HG03175 (cell line): ENCODE data around the gene GATM.
A peak's percentile ranks its signal among the peaks of the same experiment; 100 is the strongest.
"Not testable (repeated sequence)": the region's sequence is repeated elsewhere in the genome, so short reads cannot be mapped to it uniquely, and the experiment has no call there.

Source experiments
- ATAC-seq: cut with Tn5 transposase; IDR thresholded peaks from one replicate; pipeline ENCODE4 v1.9.1; 2021; ENCODE audit warnings: mild to moderate bottlenecking, moderate library complexity; ENCODE audit not compliant: unreplicated experiment

GATM gene

DNA sequence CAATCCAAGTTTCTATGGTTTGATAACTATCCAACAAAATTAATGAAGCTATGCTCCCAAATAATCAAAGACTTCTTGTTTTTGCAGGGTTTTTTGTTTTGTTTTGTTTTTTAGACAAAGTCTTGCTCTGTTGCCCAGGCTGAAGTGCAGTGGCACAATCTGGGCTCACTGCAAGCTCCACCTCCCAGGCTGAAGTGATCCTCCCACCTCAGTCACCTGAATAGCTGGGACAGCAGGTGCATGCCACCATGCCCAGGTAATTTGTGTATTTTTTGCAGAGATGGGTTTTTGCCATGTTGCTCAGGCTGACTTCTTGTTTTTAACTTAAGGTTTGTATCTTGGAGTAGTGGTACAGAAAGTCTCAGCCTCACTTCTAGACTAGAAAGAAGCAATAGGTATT lies 11.0 kb upstream of the GATM start:
- ATAC-seq: no peak

DNA sequence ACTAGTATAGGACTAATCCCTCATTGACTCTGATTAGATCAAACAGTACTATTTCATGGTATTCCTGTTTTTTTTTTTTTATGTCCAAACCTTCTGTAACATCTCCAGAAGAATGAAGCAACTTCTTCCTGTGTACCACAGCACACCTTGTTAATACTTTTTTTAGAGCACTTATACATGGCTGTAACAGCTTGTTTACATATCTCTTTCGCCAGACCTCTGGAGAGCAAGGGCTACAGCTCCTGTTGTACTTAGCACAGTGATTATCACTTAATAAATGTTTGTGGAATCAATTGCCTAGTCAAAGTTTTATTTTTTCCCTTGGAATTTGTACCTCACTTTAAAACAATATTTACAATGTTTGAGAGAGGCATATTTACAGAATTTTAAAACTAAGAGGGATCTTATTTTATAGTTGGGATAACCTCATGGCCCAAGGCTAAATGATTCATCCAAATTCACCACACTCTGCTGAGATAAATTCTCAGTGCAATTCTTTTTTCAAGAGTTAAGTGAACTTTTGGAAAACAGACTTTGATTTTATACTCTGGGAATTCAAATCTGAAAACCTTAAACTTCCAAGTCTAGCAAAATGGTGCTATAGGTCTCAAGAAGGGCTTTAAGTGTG lies 9.2 kb upstream of the GATM start:
- ATAC-seq: no peak

DNA sequence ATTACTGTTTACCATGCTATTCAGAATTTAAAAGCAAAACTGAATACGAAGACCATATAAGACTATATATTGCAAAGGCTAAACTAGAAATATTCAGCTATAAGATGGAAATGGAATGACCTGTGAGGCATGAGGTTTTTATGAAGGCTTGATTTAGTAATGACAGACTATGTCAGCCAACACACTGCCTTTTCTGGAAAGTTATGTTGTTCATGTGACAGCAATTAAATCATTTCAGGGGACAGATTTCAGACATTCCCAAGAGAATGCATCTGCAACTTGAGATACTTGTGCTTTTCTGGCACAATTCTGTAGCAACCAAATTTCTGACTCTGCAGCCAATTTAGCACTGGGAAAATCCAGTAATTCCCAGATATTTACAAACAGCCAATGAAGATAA lies 8.6 kb upstream of the GATM start:
- no peak for ATAC-seq

DNA sequence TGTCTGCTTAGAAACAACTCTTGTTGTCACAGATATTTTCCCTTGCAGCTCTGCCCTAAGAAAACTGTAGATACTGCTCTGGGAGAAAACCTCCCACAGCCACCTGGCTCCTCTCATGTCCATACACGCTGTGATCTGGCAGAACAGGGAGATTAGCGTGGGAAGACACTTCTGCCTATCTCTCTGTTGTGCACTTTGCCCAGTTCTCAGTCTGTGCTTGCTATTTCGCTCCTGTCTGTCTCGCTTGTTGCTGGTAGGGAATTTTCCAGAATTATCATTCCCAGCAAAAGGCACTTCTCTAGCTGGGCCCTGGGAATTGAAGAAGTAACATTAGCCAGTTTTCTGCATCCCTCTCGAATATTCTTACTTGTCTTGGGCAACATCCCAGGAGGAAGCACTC lies 8.1 kb upstream of the GATM start:
- ATAC-seq: no peak

DNA sequence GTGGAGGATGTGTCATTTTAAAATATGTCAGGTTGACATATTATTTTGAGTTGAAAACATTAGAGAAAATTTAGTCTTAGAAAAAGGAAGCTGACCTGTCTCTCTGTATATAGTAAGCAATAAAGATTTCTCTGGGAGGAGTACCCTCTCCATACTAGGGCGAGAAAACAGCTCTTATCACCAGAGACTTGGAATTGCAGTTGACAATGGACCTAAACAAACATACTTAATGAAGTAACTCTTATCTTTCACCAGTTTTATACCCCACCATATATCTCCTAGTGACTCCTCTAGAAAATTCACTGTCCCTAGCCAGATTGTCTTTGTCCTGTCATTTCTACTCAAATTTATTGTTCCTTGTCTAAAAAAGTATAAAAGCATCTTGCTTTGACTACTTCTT lies 7.2 kb upstream of the GATM start:
- ATAC-seq: no peak

DNA sequence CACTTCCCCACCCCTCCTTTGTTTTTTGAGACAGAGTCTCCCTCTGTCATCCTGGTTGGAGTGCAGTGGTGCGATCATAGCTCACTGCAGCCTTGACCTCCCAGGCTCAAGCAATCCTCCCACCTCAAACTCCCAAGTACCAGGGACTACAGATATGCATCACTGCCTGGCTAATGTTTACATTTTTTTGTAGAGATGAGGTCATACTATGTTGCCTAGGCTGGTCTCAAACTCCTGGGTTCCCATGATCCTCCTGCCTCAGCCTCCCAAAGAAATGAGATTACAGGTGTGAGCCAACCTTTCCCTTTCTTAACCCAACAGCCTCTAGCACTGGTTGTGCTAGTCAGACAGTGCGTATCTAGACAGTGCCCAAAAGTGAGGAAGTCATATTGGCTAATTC lies 6.4 kb upstream of the GATM start:
- no peak for ATAC-seq

DNA sequence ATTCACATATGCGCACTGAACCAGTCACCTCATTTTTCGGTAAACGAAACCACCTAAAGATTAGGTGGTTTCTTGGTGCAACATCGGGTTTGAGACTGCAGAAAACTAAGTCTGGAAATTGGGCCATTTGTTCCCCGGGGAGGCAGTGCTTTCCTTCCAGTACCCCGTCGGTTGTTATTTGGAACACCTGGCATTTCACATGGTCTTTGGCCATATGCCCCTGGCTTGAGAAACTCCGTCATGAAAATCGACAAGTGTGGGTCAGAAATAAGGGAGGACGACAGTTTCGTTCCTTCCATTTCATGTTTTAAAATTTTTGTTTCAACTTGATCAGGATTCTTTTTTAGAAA lies 544 bp upstream of the GATM start:
- ATAC-seq: no peak

DNA sequence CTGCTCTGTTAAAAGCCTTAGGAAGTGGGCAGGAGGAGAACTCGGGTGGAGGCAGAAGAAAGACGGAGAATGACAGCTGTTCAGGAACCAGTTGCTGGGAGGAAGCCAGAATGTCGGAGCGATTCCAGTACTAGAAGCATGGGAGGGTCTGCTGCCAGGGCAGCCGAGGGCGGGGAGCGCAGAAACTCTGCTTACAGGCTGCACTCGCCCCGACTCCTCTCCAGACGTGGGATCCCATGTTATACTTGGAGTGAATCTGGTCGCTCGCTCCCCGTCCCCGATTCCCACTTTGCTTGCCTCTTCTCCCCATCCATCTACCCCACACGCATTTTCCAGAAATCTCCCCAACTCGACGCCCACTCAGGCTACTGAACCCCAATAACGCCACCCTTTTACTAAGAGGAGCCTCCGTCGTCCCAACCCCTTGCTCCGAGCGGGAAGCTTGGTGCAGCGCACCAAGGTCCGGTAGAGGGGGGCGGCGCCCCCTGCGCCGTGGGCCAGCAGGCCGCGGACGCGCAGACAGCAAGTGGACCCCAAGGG lies 665 bp downstream of the GATM start:
- peak; percentile 34 for ATAC-seq

DNA sequence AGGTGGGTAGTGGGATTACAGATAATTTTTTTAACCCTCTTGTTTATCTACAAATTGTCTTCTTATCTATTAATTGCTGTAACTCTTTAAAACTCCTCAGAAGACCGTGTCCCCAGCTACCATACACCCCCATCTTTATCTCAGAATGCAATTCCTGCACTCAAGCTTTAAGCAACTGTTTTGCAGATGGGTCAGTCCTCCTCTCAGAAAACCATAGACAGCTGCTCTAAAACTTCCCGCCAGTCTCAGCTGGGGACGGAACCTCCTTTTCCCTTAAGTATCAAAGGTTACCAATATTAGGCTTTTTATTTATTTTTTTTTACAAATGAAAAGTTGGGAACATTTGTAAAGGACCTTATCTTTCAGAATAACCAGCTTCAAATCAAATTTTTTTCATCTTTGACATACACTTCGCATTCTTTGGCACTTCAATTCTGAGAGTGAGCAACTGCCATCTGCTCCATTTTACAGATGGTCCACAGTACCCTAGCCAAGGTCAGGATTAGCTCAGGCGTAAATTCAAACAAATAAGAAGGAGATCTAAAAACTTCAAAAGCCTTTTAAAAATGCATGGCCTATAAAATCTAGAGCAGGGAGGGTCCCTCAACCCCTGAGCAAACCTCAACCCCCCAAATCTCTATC lies 1.3 kb downstream of the GATM start:
- ATAC-seq: no peak

DNA sequence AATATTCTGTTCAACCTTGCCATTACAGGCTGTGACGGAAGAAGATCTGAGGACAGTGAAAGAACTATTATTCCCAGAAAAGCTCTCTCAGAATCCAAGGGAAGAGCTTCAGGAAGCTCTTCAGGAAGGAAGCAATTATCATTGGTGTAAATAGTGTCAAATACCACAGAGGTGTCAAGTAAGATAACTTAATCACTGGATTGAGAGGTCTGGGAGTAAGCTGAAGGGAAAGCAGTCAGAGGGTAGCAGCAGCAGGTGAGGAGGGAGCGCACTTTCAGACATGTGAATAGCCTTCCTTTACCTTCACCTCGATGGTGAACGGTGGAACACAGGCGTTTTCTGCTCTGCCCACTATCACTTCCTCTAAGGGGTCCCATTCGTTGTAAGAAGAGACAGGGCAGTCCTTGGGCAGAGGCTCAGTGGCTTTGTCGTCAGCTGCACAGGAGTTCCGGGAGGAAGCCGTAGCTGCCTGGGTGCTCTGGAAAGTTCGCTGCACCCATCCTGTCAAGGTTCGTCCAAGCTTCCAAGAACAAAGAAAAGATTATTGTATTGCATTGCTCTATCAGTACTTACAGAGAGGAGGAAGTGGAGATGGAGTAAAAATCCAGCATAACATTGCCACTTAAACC lies 1.9 kb downstream of the GATM start:
- no peak for ATAC-seq

DNA sequence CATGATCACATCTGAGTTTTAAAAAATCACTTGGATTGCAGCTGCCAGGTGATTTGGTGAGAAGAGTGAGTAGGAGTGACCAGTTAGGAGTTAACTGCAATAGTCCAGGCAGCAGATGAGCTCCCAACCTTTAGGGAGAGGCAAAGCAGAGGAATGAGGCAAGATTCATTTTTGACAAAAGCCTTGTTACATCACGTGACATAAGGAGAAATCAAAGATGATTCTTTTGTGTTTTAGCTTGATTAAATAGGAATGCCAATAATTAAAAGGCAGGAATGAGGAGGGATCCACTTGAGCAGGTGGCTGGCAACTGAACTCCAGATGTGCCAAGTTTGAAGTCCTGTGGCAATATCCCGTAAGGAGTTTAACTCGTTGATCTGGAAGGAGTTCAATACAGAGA lies 2.5 kb downstream of the GATM start:
- no peak for ATAC-seq

DNA sequence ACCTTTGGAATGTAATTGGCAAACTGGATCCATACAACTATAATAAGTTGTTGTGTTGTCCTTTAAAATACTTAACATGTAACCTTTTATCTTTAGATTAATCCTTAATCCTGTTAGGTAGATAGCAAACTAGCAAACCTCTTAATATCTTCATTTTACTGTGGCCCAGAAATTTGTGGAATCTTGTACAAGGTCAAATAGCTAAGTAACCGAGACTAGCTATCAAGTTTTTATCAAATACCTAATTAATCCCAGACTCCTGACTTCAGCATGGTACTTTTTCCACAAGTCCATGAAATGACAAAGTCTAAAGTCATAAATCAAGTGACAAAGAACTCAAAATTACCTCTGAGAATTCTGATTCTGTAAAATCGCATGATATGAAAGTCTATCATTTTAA lies 4.4 kb downstream of the GATM start:
- ATAC-seq: no peak

DNA sequence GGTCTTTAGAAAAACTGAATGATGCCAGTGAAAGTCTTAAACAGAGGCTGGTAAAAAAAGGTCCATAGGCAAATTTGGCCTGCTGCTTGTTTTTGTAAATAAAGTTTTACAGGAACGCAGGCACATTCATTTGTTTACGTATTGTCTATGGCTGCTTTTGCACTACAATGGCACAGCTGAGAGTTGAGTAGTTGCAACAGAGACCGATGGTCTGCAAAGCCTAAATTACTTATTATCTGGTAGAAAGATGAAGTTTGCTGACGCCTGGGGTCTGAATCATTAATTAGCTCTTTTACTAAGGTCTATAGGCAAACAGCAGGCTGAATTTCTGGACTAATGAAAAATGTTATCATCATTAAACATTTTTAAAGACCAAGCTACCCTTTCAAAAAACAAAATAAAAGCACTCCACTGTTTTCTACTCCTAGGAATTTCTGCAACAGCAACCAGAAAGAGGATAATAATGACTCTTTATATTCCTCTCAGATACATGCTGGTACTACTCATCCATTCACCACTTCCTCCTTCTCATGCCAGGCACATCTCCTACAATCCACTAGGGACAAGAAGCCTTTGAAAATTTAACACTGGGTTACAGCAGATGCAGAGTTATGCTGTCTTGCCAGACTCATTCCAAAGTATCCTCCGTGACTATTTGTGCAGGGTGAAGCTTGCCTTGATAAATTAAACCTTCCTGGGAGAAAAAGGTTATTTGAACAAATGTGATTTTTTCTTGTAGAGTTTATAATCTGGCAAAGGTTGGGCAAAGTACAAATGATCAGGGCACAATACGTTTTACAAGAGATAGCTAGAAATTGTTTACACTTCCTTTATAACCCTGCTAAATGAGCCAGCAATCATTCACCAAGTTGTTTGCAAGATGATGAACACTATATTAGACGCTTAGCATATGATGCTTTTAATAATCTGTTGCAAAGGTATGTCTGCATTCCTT lies 6.0 kb downstream of the GATM start:
- no peak for ATAC-seq

DNA sequence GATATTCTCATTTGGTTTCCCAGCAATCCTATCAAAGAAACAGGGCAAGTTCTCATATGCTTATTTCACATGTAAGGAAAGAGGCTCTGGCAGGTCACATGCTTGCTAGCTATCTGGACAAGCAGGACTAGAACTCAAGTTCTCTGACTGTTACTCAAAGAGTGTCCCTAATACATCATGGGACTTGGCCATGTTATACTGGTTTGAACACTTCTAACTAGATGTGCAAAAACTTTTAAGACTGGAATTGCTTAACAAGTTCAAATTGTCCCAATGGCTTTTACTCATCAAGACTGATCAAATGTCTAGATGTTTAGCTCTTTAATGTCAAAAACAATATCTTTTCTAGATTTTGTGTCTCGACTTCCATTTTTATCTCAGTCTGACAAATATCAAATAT lies 6.8 kb downstream of the GATM start:
- no peak for ATAC-seq

DNA sequence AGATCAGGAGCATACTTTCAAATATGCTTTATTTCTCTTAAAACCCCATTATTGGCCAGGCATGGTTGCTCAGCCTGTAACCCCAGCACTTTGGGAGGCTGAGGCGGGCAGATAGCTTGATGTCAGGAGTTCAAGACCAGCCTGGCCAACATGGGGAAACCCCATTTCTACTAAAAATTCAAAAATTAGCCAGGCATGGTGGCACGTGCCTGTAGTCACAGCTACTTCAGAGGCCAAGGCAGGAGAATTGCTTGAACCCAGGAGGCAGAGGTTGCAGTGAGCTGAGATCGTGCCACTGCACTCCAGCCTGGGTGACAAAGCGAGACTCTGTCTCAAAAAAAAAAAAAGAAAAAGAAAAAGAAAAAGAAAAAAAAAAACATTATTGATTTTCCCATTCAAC lies 8.3 kb downstream of the GATM start:
- ATAC-seq: not testable (repeated sequence)

DNA sequence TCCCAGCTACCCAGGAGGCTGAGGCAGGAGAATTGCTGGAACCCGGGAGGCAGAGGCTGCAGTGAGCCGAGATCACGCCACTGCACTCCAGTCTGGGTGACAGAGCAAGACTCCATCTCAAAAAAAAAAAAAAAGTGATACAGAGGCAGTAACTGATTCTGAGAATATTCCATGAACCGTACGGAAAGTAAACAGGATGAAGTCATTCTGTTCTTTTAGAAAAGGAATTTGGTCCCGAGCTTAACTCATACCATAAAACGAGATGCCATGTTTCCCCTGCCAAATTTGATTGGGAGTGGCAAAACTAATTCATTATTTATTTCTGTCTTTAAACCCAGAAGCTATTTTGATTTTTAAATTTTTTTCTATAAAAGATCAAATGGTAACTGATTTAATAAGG lies 11.1 kb downstream of the GATM start:
- not testable (repeated sequence) for ATAC-seq

DNA sequence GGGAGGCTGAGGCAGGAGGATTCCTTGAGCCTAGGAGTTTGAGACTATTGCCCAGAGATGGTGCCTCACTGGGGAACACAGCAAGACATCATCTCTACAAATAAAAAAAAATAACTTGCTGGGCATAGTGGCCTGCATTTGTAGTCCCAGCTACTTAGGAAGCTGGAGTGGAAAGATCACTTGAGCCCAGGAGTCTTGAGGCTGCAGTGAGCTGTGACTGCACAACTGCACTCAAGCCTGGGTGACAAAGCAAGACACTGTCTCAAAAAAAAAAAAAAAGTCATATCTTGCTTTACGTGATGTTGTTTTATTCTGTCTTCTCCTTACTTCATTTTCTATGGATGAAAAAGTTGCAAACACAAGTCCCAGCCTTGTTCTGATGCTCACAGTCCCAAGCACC lies 14.1 kb downstream of the GATM start:
- ATAC-seq: no peak

DNA sequence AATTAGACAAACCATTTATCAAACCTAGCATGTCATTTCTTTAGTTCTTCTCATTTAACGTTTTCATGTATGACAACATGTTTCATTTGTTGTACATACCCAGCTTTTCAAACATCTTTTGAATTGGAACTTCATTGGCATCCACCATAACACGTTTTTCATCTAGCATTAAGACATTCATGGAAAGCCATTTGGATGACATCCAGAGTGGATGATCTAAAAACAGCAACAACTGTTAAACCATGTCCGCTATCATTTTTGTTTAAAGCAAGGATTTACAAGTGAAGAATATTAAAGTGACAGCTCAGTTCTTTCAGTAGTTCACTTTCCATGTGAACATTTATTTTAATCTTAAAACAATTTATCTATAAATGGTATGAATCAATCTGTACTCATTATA lies 14.5 kb downstream of the GATM start:
- ATAC-seq: no peak

DNA sequence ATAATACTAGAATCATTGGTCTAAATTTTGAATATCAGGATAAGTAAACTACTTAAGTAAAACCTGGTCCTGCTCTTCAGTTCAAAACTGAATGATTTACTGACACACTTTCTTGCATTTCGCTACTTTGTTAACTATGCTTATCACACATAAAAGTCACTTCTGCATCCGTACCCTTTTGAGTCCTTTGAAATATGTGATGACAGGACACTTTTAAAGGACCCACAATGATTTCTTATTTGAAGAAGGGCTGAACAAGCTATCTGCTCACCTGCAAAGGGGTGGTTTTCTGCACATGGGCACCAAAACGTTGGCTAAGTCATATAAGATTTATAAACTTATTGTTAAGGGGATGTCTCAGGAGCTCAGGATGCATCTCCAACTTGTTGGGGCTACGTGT lies 15.0 kb downstream of the GATM start:
- ATAC-seq: no peak

DNA sequence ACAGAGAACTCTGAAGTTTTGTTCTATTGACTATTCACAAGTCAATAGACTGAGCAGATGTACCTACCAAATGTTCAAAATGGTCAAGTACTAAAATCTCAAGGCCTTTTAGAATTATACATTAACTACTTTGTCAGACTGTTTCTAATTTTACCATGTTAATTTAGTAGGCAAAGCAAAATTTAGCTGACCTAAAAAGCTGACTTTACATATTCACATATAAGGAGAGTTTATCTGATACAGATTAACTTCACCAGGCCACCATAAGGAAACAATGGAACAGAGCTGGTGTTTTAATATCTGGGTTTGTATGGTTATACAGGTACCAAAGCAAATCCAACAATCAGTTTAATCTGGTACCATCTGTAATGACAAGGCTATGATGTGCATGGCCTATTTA lies 15.9 kb downstream of the GATM start:
- ATAC-seq: no peak

DNA sequence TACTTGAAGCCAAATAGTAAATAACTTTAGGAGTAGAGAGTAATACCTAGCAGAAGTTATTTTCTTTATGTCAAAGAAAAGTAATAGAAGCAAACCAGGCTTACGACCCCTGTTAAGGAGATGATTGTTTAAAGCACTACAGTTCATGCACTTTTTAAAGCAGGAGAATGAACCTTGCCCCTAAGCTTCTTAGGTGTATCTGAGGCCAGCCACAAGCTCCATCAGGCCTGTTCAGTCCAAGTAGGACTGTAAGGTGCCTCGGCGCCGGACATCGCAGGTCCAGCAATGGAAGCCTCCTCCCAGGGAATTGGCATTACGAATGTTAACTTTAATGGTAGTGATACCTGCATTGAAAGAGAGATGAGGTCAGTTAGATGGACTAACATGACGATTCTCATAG lies 16.5 kb downstream of the GATM start:
- no peak for ATAC-seq
